ENCODE results near the gene PORCN. TPM values are rescaled to one million over a fixed set of nuclear protein-coding genes. Genes with fewer than 3 reads are reported as not detected.

Gene PORCN
- total RNA-seq, 1 donor, result 6.5 TPM

DNA sequence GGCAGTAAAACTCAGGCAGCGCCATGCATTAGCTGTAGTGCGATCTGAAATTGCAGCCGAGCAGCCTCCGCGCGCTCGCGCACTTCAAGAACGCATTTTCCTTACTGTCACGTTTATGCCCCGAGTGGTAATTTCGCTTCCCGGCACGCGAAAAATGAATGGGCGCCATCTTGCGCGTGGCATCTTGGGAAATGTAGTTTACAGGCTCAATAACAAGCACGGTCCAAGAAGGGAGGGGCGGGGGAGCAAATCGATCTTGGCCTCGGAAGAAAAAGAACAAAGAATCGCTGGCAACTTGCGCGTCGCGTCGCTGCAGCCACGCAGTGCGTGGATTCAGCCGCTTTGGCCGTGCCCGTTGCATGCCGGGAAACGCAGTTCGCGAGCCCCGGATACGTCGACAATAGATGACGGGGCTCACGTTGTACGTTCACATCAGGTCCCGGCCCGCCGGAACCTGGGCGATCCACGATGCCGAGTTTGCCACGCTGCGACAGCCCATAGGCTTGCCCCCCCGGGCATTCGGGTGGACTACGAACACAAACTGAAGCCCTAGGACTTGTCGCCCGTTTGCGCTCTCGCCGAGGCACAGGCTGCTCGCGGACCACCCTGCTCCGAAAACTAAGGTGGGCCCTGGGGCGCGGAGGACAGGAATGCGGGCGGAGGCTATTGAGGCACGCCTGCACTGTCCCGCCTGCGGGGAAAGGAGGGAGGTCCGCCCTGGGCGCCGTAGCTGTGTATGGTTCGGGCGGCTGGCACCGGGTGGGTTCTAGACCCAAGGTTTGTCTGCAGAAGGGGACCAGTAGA, 32.8 kb upstream of the PORCN start, which contains the start of gene FTSJ1:
Gene FTSJ1 (plus strand): TSS at position 426 of the 804 bp plus-strand sequence. CDS start 1,849 bp downstream, outside the sequence.
- no peak for TF ChIP-seq CTCF (IDR thresholded peaks at IDR 0.05; ENCODE audit: insufficient read depth, low read depth, low read length)
- H3K4me3 ChIP-seq (ENCODE audit: low read depth, low read length), result peak within 1 kb of the TSS; percentile 81
- peak; percentile 93 for DNase-seq (ENCODE audit: low read depth)

- no peak for DNase-seq (ENCODE audit: low read depth)
- no peak for TF ChIP-seq CTCF (IDR thresholded peaks at IDR 0.05; ENCODE audit: insufficient read depth, low read depth, low read length)
- H3K4me3 ChIP-seq (ENCODE audit: low read depth, low read length), result peak overlapping the region; percentile 81
Measured at GRCh38 chrX:48476919-48477318, 31.9 kb upstream of the PORCN start.

- DNase-seq (ENCODE audit: low read depth), result no peak
- no peak overlapping the region for H3K4me3 ChIP-seq (ENCODE audit: low read depth, low read length)
- TF ChIP-seq CTCF (IDR thresholded peaks at IDR 0.05; ENCODE audit: insufficient read depth, low read depth, low read length), result no peak
Measured at GRCh38 chrX:48477960-48478755, 30.6 kb upstream of the PORCN start.

- no peak for TF ChIP-seq CTCF (IDR thresholded peaks at IDR 0.05; ENCODE audit: insufficient read depth, low read depth, low read length)
- H3K4me3 ChIP-seq (ENCODE audit: low read depth, low read length), result no peak overlapping the region
Measured at GRCh38 chrX:48478806-48479205, 30.0 kb upstream of the PORCN start.

DNA sequence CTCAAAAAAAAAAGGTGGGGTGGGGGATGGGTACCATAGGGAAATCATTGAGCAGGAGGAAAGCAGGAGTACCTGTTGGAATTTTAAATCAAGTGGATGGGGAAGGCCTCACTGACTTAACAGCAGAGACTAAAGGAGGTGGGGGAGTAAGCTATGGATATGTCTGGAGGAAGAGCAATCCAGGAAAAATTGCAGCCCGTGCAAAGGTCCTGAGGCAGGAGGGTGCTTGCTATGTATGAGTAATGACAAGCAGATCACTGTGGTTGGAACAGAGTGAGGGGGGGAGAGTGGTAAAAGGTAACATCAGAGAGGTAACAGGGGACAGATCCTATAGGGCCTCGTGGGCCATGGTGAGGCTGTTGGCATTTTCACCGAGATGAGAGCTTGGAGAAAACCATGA, 28.6 kb upstream of the PORCN start:
- TF ChIP-seq CTCF (IDR thresholded peaks at IDR 0.05; ENCODE audit: insufficient read depth, low read depth, low read length), result no peak
- no peak for DNase-seq (ENCODE audit: low read depth)
- no peak overlapping the region for H3K4me3 ChIP-seq (ENCODE audit: low read depth, low read length)

More at GRCh38 chrX:48478806-48479205, 30.0 kb upstream of the PORCN start:
- DNase-seq (ENCODE audit: low read depth), result no peak

- no peak for TF ChIP-seq CTCF (IDR thresholded peaks at IDR 0.05; ENCODE audit: insufficient read depth, low read depth, low read length)
- no peak overlapping the region for H3K4me3 ChIP-seq (ENCODE audit: low read depth, low read length)
- DNase-seq (ENCODE audit: low read depth), result no peak
Measured at GRCh38 chrX:48480583-48480982, 28.2 kb upstream of the PORCN start.
